Measurements from ENCODE around the gene CADPS2. TPM values are rescaled to one million over a fixed set of nuclear protein-coding genes. Genes with fewer than 3 reads are reported as not detected.

CADPS2 gene
- total and polyA plus RNA-seq, 2 of the 8 experiments (the other 6 are each of a cell fraction or from before 2014, with no cell fraction given) = 8.9 to 22.3 TPM

DNA sequence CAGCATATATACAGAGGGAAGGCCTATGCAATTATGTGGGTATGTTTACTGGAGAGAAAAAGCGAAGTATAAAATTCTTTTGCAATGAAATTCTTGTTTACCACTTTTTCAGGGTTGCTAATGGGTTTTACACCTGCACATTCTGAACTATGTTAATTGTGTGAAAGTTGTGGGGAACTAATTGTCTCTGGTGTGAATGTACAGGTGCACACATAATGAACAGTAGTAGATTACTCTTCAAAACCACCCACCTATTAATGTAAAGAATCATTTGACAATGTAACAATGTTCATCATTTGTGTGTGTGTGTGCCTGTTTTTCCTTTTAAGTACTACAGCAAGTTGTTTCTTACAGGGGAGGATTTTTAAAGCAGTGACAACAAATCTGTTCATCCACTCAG lies 501.7 kb downstream of the CADPS2 start (continued):
- TF ChIP-seq TAF7 (optimal IDR thresholded peaks at IDR 0.05; ENCODE audit: borderline replicate concordance, low read depth, low read length) = no peak
- no peak for TF ChIP-seq TEAD4 (IDR thresholded peaks at IDR 0.05; ENCODE audit: low read depth, low read length)

Measured in H1 (cell line).